ENCODE results near the gene CDH23. TPM values are rescaled to one million over a fixed set of nuclear protein-coding genes. Genes with fewer than 3 reads are reported as not detected.

CDH23 gene
- total RNA-seq, 1 experiment from 2014 or later, result 2.1 TPM

- Histone ChIP-seq H3K9me3 (ENCODE audit: low read length) (no peaks in the 10 kb centered on the region), H3K9ac (ENCODE audit: low read length) (no peak overlapping the region), H3K36me3 (ENCODE audit: insufficient read depth, low read length) (no peaks in the 10 kb centered on the region), H4K20me1 (ENCODE audit: insufficient read depth, low read depth, low read length) (no peaks in the 10 kb centered on the region), H3K27ac (ENCODE audit: low read length) (no peak overlapping the region), H3K4me2 (ENCODE audit: low read depth, low read length, poor library complexity, severe bottlenecking) (no peak overlapping the region), H3K9me2 (replicated peaks; ENCODE audit: insufficient read depth, low read length) (no peaks in the 10 kb centered on the region), H2AFZ (ENCODE audit: low read length) (no peak overlapping the region), H3K4me3 (ENCODE audit: low read length) (no peak overlapping the region), H3K4me1 (ENCODE audit: low read length) (no peaks in the 10 kb centered on the region), H3K79me2 (ENCODE audit: low read length) (no peaks in the 10 kb centered on the region), H3K27me3 (ENCODE audit: low read length) (no peaks in the 10 kb centered on the region)
- DNase-seq, result no peak
Observed at GRCh38 chr10:71423901-71424300, 27.2 kb downstream of the CDH23 start.

DNA sequence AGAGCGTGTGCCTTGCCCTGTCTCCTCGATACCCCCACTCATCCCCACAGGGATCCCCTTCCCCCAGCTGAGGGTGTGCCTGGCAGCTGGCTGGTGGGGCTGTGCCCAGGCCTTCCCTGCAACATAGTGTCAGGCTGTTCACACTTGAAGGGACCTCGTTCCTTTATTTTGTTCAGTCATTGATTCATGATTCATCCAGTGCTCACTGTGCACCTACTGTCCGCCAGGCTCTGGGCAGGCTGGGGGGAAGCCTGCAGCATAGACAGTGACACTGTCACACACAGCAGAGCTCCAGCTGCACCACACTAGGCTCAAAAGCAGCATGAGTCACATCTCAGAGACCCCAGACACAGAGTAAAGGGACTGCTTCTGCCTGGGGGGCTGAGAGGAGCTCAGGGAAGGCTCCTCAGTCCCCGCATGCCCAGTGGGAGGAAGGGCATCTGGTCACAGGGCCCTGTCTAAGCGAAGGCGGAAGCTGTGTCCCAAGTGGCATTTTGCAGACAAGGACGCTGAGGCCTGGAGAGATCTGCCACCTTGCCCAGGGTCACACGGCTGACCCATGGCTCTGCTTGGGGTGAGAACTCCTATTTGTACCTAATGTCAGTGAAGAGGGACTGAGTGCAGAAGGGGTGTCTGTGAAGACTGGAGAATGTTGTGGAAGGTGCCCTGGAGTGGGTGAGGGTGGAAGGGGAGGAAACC lies 27.9 kb downstream of the CDH23 start:
- Histone ChIP-seq H3K27ac (ENCODE audit: low read length) (no peak overlapping the region), H3K4me3 (ENCODE audit: low read length) (no peak overlapping the region), H4K20me1 (ENCODE audit: insufficient read depth, low read depth, low read length) (no peaks in the 10 kb centered on the region), H3K4me2 (ENCODE audit: low read depth, low read length, poor library complexity, severe bottlenecking) (no peak overlapping the region), H3K9me3 (ENCODE audit: low read length) (no peaks in the 10 kb centered on the region), H3K27me3 (ENCODE audit: low read length) (no peaks in the 10 kb centered on the region), H3K36me3 (ENCODE audit: insufficient read depth, low read length) (no peaks in the 10 kb centered on the region), H3K4me1 (ENCODE audit: low read length) (no peaks in the 10 kb centered on the region), H2AFZ (ENCODE audit: low read length) (no peak overlapping the region), H3K79me2 (ENCODE audit: low read length) (no peaks in the 10 kb centered on the region), H3K9ac (ENCODE audit: low read length) (no peak overlapping the region), H3K9me2 (replicated peaks; ENCODE audit: insufficient read depth, low read length) (no peaks in the 10 kb centered on the region)
- no peak for DNase-seq

GRCh38 chr10:71426058-71426605 lies 29.4 kb downstream of the CDH23 start:
- no peaks in the 10 kb centered on the region for H3K4me1 ChIP-seq (ENCODE audit: low read length)
- no peaks in the 10 kb centered on the region for H3K27me3 ChIP-seq (ENCODE audit: low read length)
- no peak overlapping the region for H3K9ac ChIP-seq (ENCODE audit: low read length)
- no peak overlapping the region for H3K27ac ChIP-seq (ENCODE audit: low read length)
- no peaks in the 10 kb centered on the region for H4K20me1 ChIP-seq (ENCODE audit: insufficient read depth, low read depth, low read length)
- no peak overlapping the region for H2AFZ ChIP-seq (ENCODE audit: low read length)
- no peak for DNase-seq
- H3K36me3 ChIP-seq (ENCODE audit: insufficient read depth, low read length), result no peaks in the 10 kb centered on the region
- no peak overlapping the region for H3K4me2 ChIP-seq (ENCODE audit: low read depth, low read length, poor library complexity, severe bottlenecking)
- no peaks in the 10 kb centered on the region for H3K79me2 ChIP-seq (ENCODE audit: low read length)
- no peaks in the 10 kb centered on the region for H3K9me3 ChIP-seq (ENCODE audit: low read length)
- H3K9me2 ChIP-seq (replicated peaks; ENCODE audit: insufficient read depth, low read length), result no peaks in the 10 kb centered on the region
- H3K4me3 ChIP-seq (ENCODE audit: low read length), result no peak overlapping the region

DNA sequence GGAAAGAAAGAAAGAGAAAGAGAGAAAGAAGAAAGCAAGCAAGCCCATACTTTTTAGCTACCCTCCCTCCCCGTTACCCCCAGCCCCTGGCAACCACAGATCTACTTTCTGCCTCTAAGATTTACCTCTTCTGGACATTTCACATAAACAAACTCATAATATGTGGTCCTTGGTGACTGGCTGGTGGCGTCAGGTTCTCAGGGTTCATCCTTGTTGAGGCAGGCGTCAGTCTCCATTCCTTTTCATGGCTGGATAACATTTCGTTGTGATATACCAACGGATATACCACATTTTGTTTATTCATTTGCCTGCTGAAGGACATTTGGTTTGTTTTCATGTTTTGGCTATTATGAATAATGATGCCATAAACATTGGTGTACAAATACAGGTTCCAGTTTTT lies 30.5 kb downstream of the CDH23 start:
- Histone ChIP-seq H3K27me3 (ENCODE audit: low read length) (no peaks in the 10 kb centered on the region), H3K4me2 (ENCODE audit: low read depth, low read length, poor library complexity, severe bottlenecking) (no peak overlapping the region), H3K4me3 (ENCODE audit: low read length) (no peak overlapping the region), H3K79me2 (ENCODE audit: low read length) (no peaks in the 10 kb centered on the region), H3K36me3 (ENCODE audit: insufficient read depth, low read length) (no peaks in the 10 kb centered on the region), H2AFZ (ENCODE audit: low read length) (no peak overlapping the region), H3K9ac (ENCODE audit: low read length) (no peak overlapping the region), H3K9me3 (ENCODE audit: low read length) (no peaks in the 10 kb centered on the region), H3K27ac (ENCODE audit: low read length) (no peak overlapping the region), H3K4me1 (ENCODE audit: low read length) (no peaks in the 10 kb centered on the region), H4K20me1 (ENCODE audit: insufficient read depth, low read depth, low read length) (no peaks in the 10 kb centered on the region), H3K9me2 (replicated peaks; ENCODE audit: insufficient read depth, low read length) (no peaks in the 10 kb centered on the region)
- no peak for DNase-seq

DNA sequence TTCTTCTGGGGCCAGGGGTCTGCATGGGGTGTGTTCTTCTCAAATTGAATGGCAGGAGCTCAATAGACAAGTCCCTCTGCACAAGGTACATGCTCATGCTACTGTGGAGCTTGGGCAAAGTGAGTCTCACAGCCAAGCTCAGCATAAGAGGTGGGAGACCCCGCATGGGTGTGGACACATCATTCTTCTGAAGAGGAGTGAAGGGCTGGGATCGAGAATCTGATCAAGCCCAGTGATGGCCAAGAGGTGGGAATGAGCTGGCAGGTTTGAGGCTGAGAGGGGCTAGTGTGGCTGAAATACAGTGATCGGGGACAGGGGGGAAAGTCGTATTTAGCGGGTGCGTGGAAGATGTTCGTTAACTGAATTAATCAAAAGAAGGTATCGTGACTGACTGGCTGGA lies 32.6 kb downstream of the CDH23 start:
- H3K27me3 ChIP-seq (ENCODE audit: low read length), result no peaks in the 10 kb centered on the region
- H3K9me3 ChIP-seq (ENCODE audit: low read length), result no peaks in the 10 kb centered on the region
- no peak for DNase-seq
- H3K4me2 ChIP-seq (ENCODE audit: low read depth, low read length, poor library complexity, severe bottlenecking), result no peak overlapping the region
- H3K4me3 ChIP-seq (ENCODE audit: low read length), result no peak overlapping the region
- no peaks in the 10 kb centered on the region for H3K4me1 ChIP-seq (ENCODE audit: low read length)
- no peaks in the 10 kb centered on the region for H3K36me3 ChIP-seq (ENCODE audit: insufficient read depth, low read length)
- H3K9me2 ChIP-seq (replicated peaks; ENCODE audit: insufficient read depth, low read length), result no peaks in the 10 kb centered on the region
- H2AFZ ChIP-seq (ENCODE audit: low read length), result no peak overlapping the region
- H3K79me2 ChIP-seq (ENCODE audit: low read length), result no peaks in the 10 kb centered on the region
- H3K9ac ChIP-seq (ENCODE audit: low read length), result no peak overlapping the region
- no peaks in the 10 kb centered on the region; the same call in 1 of the 2 replicates for H4K20me1 ChIP-seq (ENCODE audit: insufficient read depth, low read depth, low read length)
- H3K27ac ChIP-seq (ENCODE audit: low read length), result no peak overlapping the region

DNA sequence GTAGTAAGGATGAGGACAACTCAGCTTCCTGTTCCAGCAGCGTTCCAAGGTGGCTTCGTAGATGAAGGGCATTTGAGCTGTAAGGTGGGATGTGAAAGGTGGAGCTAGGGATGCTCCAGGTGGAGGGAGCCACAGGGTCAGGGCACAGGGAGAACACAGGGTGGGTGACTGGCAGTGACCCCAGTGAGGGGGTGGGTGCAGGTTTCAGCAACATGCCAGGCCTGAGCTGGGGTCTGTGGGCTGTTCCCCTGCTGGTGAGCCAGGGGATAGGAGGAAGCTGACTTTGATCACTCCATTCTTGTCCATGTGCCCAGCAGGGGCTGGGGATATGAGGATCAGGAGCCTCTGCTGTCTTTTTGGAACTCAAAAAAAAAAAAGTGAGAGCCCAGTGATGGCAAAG lies 33.2 kb downstream of the CDH23 start:
- Histone ChIP-seq H3K36me3 (ENCODE audit: insufficient read depth, low read length) (no peaks in the 10 kb centered on the region), H4K20me1 (ENCODE audit: insufficient read depth, low read depth, low read length) (no peaks in the 10 kb centered on the region; the same call in 1 of the 2 replicates), H3K4me1 (ENCODE audit: low read length) (no peaks in the 10 kb centered on the region), H3K4me3 (ENCODE audit: low read length) (no peak overlapping the region), H3K4me2 (ENCODE audit: low read depth, low read length, poor library complexity, severe bottlenecking) (no peak overlapping the region), H3K9me3 (ENCODE audit: low read length) (no peaks in the 10 kb centered on the region), H2AFZ (ENCODE audit: low read length) (no peak overlapping the region), H3K9me2 (replicated peaks; ENCODE audit: insufficient read depth, low read length) (no peaks in the 10 kb centered on the region), H3K9ac (ENCODE audit: low read length) (no peak overlapping the region), H3K27me3 (ENCODE audit: low read length) (no peaks in the 10 kb centered on the region), H3K27ac (ENCODE audit: low read length) (no peak overlapping the region), H3K79me2 (ENCODE audit: low read length) (no peaks in the 10 kb centered on the region)
- peak; percentile 45 for DNase-seq

GRCh38 chr10:71431239-71432100 lies 34.8 kb downstream of the CDH23 start:
- H3K4me2 ChIP-seq (ENCODE audit: low read depth, low read length, poor library complexity, severe bottlenecking), result no peak overlapping the region
- no peak overlapping the region for H3K4me3 ChIP-seq (ENCODE audit: low read length)
- no peaks in the 10 kb centered on the region for H3K4me1 ChIP-seq (ENCODE audit: low read length)
- H3K9me3 ChIP-seq (ENCODE audit: low read length), result no peaks in the 10 kb centered on the region
- H3K9me2 ChIP-seq (replicated peaks; ENCODE audit: insufficient read depth, low read length), result no peaks in the 10 kb centered on the region
- DNase-seq, result no peak
- H3K27me3 ChIP-seq (ENCODE audit: low read length), result no peaks in the 10 kb centered on the region
- H2AFZ ChIP-seq (ENCODE audit: low read length), result no peak overlapping the region
- H3K27ac ChIP-seq (ENCODE audit: low read length), result no peak overlapping the region
- no peaks in the 10 kb centered on the region for H3K79me2 ChIP-seq (ENCODE audit: low read length)
- H3K9ac ChIP-seq (ENCODE audit: low read length), result no peak overlapping the region
- H3K36me3 ChIP-seq (ENCODE audit: insufficient read depth, low read length), result no peaks in the 10 kb centered on the region
- H4K20me1 ChIP-seq (ENCODE audit: insufficient read depth, low read depth, low read length), result no peaks in the 10 kb centered on the region; the same call in 1 of the 2 replicates

All from Karpas-422 (cell line).